Measurements from ENCODE around the gene GPR173. TPM values are rescaled to one million over a fixed set of nuclear protein-coding genes. Genes with fewer than 3 reads are reported as not detected.

The GPR173 gene
- total RNA-seq, 2 donors from 2014 or later = 2.3 to 2.7 TPM

DNA sequence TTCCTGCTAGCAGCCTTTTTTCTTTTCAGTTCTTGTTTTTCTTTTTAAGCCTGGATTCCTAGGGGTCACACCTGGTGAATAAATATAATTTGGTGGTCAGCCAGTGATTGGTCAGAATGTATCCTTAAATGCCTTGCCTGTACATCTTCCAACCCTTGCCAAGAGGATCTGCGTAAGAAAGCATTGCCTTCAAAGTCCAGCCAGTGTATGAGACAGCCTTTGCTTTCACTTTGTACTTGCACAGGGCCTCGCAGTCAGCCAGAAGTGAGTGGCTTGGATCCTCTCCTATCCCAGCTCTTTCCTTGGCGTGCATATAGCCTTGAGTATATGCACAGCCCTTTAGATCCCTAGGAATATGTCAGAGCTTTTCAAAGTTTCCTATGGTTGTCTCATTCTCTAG, 67.5 kb downstream of the GPR173 start:
- DNase-seq (ENCODE audit: low spot score) (no peak), ATAC-seq (ENCODE audit: insufficient number of reproducible peaks, low FRiP score, low read depth) (no peak)
- no peaks in the 10 kb centered on the region for H3K27me3 ChIP-seq (replicated peaks; ENCODE audit: insufficient read depth)
- no peaks in the 10 kb centered on the region for H3K9me3 ChIP-seq
- no peaks in the 10 kb centered on the region for H3K36me3 ChIP-seq
- H3K4me1 ChIP-seq (ENCODE audit: control insufficient read depth in 1 of 2, low read depth in 2 of 2) = no peaks in the 10 kb centered on the region
- TF ChIP-seq, protein P1, sequence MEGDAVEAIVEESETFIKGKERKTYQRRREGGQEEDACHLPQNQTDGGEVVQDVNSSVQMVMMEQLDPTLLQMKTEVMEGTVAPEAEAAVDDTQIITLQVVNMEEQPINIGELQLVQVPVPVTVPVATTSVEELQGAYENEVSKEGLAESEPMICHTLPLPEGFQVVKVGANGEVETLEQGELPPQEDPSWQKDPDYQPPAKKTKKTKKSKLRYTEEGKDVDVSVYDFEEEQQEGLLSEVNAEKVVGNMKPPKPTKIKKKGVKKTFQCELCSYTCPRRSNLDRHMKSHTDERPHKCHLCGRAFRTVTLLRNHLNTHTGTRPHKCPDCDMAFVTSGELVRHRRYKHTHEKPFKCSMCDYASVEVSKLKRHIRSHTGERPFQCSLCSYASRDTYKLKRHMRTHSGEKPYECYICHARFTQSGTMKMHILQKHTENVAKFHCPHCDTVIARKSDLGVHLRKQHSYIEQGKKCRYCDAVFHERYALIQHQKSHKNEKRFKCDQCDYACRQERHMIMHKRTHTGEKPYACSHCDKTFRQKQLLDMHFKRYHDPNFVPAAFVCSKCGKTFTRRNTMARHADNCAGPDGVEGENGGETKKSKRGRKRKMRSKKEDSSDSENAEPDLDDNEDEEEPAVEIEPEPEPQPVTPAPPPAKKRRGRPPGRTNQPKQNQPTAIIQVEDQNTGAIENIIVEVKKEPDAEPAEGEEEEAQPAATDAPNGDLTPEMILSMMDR (IDR thresholded peaks at IDR 0.05) = no peak
- peak overlapping the region in 1 of 2 donors; percentile 52 for H3K27ac ChIP-seq
- peak overlapping the region; percentile 55 for H3K4me3 ChIP-seq

DNA sequence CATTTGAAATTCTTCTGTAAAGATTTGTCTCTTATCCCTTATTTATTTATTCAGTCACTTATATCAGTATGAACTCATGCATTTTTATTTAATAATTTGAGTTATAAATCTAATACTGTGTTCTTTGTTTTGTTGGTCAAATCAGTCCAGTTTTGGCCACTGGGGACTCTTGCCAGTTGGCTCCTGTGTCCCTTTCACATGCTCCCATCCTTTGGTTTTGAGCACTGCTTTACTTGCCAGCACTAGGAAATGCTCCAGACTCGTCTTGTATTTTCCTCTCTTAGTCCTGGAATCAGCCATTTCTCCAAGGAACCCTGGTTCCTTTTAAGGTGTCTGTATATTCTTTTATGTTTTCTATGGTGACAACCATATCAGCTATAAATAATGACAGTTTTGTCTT, 73.4 kb downstream of the GPR173 start:
- H3K27me3 ChIP-seq (replicated peaks; ENCODE audit: insufficient read depth) = no peaks in the 10 kb centered on the region
- H3K4me1 ChIP-seq (ENCODE audit: control insufficient read depth in 1 of 2, low read depth in 2 of 2) = peaks cover 0 to 10% of the 10 kb centered on the region in 2 donors
- H3K36me3 ChIP-seq = no peaks in the 10 kb centered on the region
- TF ChIP-seq, protein P1 (IDR thresholded peaks at IDR 0.05) = no peak
- ATAC-seq (ENCODE audit: insufficient number of reproducible peaks, low FRiP score, low read depth) (no peak), DNase-seq (ENCODE audit: low spot score) (no peak)
- H3K9me3 ChIP-seq = no peaks in the 10 kb centered on the region
- no peak overlapping the region for H3K4me3 ChIP-seq
- H3K27ac ChIP-seq = no peak overlapping the region

DNA sequence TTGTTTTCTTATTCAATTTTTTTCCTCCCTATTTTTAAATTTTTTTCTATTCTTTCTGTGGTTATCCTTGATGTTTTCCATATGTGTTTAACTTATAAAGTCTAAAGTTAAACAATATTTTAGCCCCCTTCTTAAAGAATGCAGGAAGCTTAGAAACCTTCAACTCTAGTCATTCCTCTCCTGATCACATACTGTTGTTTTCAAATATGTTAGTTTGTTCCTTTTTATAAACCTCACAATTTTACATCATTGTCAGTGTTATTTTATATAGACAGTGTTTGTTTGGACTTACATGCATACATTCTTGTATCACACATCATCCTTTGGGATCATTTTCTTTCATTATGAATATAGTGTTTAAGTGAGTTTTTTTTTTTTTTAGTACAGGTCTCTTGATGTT, 76.9 kb downstream of the GPR173 start:
- peaks cover 0 to 10% of the 10 kb centered on the region in 2 donors for H3K4me1 ChIP-seq (ENCODE audit: control insufficient read depth in 1 of 2, low read depth in 2 of 2)
- TF ChIP-seq, protein P1 (IDR thresholded peaks at IDR 0.05) = no peak
- ATAC-seq (ENCODE audit: insufficient number of reproducible peaks, low FRiP score, low read depth) (no peak), DNase-seq (ENCODE audit: low spot score) (no peak)
- H3K36me3 ChIP-seq = no peaks in the 10 kb centered on the region
- no peak overlapping the region for H3K4me3 ChIP-seq
- no peak overlapping the region for H3K27ac ChIP-seq
- no peaks in the 10 kb centered on the region for H3K9me3 ChIP-seq
- no peaks in the 10 kb centered on the region for H3K27me3 ChIP-seq (replicated peaks; ENCODE audit: insufficient read depth)

DNA sequence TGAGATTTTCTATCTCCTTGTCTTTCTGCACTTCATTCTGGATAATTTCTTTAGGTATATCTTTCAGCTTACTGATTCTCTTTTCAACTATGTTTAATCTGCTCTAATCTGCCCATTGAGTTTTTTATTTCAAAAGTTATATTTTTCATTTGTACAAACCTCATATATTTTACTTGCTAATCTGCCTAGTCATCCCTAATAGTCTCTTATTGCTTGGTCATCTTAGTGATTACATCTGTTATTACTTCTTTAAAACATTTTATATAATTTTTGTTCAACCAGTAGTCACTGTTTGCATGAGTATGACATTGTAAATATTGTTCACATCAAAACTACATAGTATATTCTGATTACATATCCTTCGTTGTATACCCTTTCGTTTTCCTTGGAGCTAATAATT, 77.8 kb downstream of the GPR173 start:
- no peak for DNase-seq (ENCODE audit: low spot score)
- TF ChIP-seq, protein P1 (IDR thresholded peaks at IDR 0.05) = no peak
- no peaks in the 10 kb centered on the region for H3K27me3 ChIP-seq (replicated peaks; ENCODE audit: insufficient read depth)
- H3K4me1 ChIP-seq (ENCODE audit: control insufficient read depth in 1 of 2, low read depth in 2 of 2) = peaks cover 0 to 10% of the 10 kb centered on the region in 2 donors
- no peak for ATAC-seq (ENCODE audit: insufficient number of reproducible peaks, low FRiP score, low read depth)
- H3K9me3 ChIP-seq = no peaks in the 10 kb centered on the region
- H3K4me3 ChIP-seq = no peak overlapping the region
- H3K27ac ChIP-seq = no peak overlapping the region
- H3K36me3 ChIP-seq = no peaks in the 10 kb centered on the region

DNA sequence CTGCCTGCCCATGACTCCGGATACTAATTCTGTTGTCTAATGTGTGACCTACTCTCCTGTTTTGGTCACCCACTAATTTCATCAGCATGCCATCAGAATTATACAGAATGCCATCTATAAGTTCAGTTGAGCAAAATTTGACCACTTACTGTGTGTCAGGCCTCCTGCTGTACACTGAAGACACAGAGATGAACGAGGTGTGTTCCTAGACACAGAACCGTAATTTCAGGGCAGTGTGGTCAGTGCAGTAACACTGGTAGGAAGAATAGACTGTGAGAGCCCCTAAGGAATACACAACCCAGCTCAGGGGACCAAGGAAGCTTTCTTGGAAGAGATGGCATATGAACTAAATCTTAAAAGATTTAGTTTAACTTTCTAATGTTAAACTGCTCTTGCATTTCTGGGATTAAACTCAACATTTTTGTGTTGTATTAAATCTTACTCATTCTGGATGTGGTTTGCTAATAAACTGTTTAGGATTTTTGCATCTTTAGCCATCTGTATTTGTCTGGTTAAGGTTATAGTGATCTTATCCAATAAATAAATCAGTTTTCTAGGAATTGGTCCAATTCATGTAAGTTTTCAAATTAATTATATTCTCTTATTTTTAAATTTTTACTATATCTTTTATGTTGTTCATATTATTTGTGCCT, 79.6 kb downstream of the GPR173 start:
- DNase-seq (ENCODE audit: low spot score) (no peak), ATAC-seq (ENCODE audit: insufficient number of reproducible peaks, low FRiP score, low read depth) (no peak)
- no peak overlapping the region for H3K4me3 ChIP-seq
- no peak overlapping the region for H3K27ac ChIP-seq
- no peaks in the 10 kb centered on the region for H3K4me1 ChIP-seq (ENCODE audit: control insufficient read depth in 1 of 2, low read depth in 2 of 2)
- no peaks in the 10 kb centered on the region for H3K27me3 ChIP-seq (replicated peaks; ENCODE audit: insufficient read depth)
- H3K9me3 ChIP-seq = no peaks in the 10 kb centered on the region
- TF ChIP-seq, protein P1 (IDR thresholded peaks at IDR 0.05) = no peak
- H3K36me3 ChIP-seq = no peaks in the 10 kb centered on the region

Other genes starting within 250 kb of the GPR173 start
- gene XAGE5, start 237.5 kb upstream of the GPR173 start, total RNA-seq = not detected
- gene XAGE3, start 180.7 kb upstream of the GPR173 start, total RNA-seq = not detected
- gene FAM156B, start 151.5 kb upstream of the GPR173 start, total RNA-seq = 10 to 100 TPM; 18.0 to 37.6 TPM
- 10 to 100 TPM; 44.3 to 55.7 TPM for gene FAM156A, start 90.3 kb upstream of the GPR173 start, total RNA-seq
- gene TSPYL2, start 33.6 kb downstream of the GPR173 start, total RNA-seq = 100 to 1,000 TPM in 1 of 2 donors, 10 to 100 TPM in 1; 83.0 to 117 TPM
- gene KANTR, start 45.4 kb downstream of the GPR173 start, total RNA-seq = 10 to 100 TPM; 25.9 to 28.6 TPM
- 100 to 1,000 TPM in 1 of 2 donors, 10 to 100 TPM in 1; 57.4 to 101 TPM for gene KDM5C, start 176.4 kb downstream of the GPR173 start, total RNA-seq
- gene IQSEC2, start 232.8 kb downstream of the GPR173 start, total RNA-seq = 10 to 100 TPM; 12.2 to 21.1 TPM

All from thoracic aorta (tissue), 2 donors.